Aorta (tissue), 5 donors: ENCODE results near the gene DKK1. TPM values are rescaled to one million over a fixed set of nuclear protein-coding genes. Genes with fewer than 3 reads are reported as not detected.
A peak's percentile ranks its signal among the peaks of the same experiment; 100 is the strongest.

Experiments
- ATAC-seq: fragments of 200-7000 bp; cut with Tn5 transposase; one replicate; pipeline ENCODE4 v1.9.1; 2022; ENCODE audit warnings: moderate library complexity; ENCODE audit not compliant: low FRiP score
- DNase-seq, 2 donors: peaks; one replicate each; pipeline ENCODE4 v3.0.0-alpha.2; 2020
- H3K27ac ChIP-seq, 2 donors: one replicate each; pipeline ENCODE4 v1.5.1; 2013; ENCODE audit warnings: low read length in 2 of 2, mild to moderate bottlenecking in 2 of 2, moderate library complexity in 2 of 2, control low read depth in 1 of 2, inconsistent platforms in 1 of 2, low read depth in 1 of 2
- H3K27me3 ChIP-seq, 2 donors: one replicate each; pipeline ENCODE4 v1.6.1; 2013; ENCODE audit warnings: control low read depth in 1 of 2, low read length in 1 of 2, mild to moderate bottlenecking in 1 of 2, moderate library complexity in 1 of 2; ENCODE audit not compliant: insufficient read depth in 2 of 2, control insufficient read depth in 1 of 2
- H3K36me3 ChIP-seq, 2 donors: one replicate each; pipeline ENCODE4 v1.6.1; 2013; ENCODE audit warnings: control low read depth in 1 of 2, low read length in 1 of 2, mild to moderate bottlenecking in 1 of 2; ENCODE audit not compliant: insufficient read depth in 2 of 2, control insufficient read depth in 1 of 2
- H3K4me1 ChIP-seq, 2 donors: one replicate each; pipeline ENCODE4 v1.6.1; 2013; ENCODE audit warnings: low read length in 2 of 2, control low read depth in 1 of 2, mild to moderate bottlenecking in 1 of 2, moderate library complexity in 1 of 2; ENCODE audit not compliant: insufficient read depth in 2 of 2, control insufficient read depth in 1 of 2
- H3K4me3 ChIP-seq, 2 donors: one replicate each; pipeline ENCODE4 v1.5.1; 2013; ENCODE audit warnings: low read length in 2 of 2, control low read depth in 1 of 2, mild to moderate bottlenecking in 1 of 2
- H3K9me3 ChIP-seq: one replicate; pipeline ENCODE4 v1.6.1; 2013; ENCODE audit warnings: mild to moderate bottlenecking, low read length; ENCODE audit not compliant: control insufficient read depth
- WGBS, 2 donors: extraction: QIAGEN DNeasy Blood & Tissue Kit; methylation state at CpG; one replicate each; pipeline ENCODE4 v1.1.7; 2013; 5-methylcytosine and 5-hydroxymethylcytosine counted together
- intact Hi-C, 2 donors: fragments of 100-400 bp; cut with DNase I; formaldehyde crosslinking; loops; one replicate each; pipeline versions ENCODE4 v1.14.2 to v1.15.0; 2022
- polyA plus RNA-seq, 2 donors: library from polyadenylated mRNA; stranded (reverse); fragments of 200-250 nt; gene quantifications; one replicate each; pipeline ENCODE4 v1.2.3, GENCODE V29; 2013
- total RNA-seq, 2 donors: library from RNA; stranded (reverse); fragmentation: NEBNext Ultra II Directional; extraction: Animal tissue kit (Norgen Biotek cat#: 25700); gene quantifications; one replicate each; pipeline ENCODE4 v1.2.1, GENCODE V29; 2021
- donor health status: healthy with polysubstance abuse.
- donor health status: Bipolar disorder and iron deficiency.
- donor health status: DM: no; HTN: no; CAD: no.
- donor health status: DM: no; HTN: no; CAD: no.
- donor health status: DM: yes; HTN: yes; CAD: no.

Gene DKK1
- total and polyA plus RNA-seq, 4 donors = 0.84 to 2.4 (median 0.96) TPM; not detected in 1

DNA sequence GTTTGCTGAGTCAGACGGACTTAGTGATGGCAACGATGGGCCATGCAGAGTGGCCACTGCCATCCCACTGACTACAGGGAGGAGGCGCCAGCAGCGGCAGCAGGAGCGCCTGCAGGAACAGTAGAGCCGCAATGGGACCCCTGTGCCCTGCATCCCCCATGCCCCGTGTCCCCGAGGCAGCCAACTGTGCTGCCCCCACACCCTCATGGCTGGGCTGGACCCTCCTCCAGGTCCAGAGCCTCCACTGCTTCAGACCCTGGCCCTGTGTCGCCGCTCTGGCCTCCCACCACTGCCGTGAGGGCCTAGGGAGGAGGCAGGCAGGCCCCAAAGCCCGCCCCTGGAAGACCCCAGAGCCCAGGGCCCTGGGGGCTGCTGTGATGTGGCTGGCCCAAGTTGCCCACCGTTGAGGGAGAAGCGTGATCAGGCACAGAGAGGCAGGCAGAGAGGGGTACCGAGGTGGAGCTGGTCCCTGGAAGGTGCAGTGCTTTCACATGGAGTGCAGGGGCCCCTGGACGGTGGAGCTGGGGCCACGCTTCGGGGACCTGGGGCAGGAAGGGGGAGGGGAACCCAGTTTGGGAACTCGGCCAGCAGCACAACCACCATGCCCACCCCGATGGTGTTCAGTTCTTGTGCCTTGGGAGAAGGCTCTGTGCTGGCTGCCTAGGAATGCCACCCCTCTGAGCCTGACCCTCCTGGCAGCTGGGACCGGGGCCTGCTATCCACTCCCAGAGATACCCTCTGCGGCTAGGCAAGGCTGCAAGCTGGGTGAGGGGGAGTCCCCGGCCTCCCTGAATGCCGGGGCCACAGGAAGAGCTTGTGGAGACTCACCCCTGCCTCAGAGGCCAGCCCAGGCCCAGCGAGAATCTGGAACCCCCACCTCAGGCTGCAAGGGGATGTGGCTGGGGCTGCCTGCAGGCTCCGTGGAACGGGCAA lies 32.6 kb downstream of the DKK1 start:
- DNase-seq = peak in 1 of 2 donors; percentile 46
- Histone ChIP-seq H3K36me3 (no peaks in the 10 kb centered on the region), H3K4me3 (no peak overlapping the region), H3K9me3 (no peaks in the 10 kb centered on the region), H3K27ac (no peak overlapping the region), H3K4me1 (no peaks in the 10 kb centered on the region), H3K27me3 (no peaks in the 10 kb centered on the region)
- no peak for ATAC-seq
- intact Hi-C loops = no loop called here
- 94 to 95% methylated on average over 27 of the region's 27 CpGs for WGBS, 2 donors

DNA sequence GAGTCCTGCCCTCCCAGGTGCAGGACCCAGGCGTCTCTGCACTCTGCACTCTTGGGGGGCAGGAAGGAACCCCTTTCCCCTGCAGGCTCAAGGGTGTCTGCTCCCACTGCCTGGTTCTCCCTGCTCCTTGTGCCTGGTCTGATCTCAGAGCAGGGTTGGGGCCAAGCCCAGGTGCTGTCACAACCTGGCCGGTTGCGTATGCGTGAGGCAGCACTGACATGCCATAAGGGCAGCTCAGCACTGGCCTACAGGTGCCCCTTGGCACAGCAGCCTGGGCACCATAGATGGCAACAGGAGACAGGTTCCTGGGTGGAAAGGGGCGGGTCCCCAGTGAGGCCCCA lies 33.2 kb downstream of the DKK1 start:
- DNase-seq (no peak), ATAC-seq (peak; percentile 48)
- H3K9me3 ChIP-seq = no peaks in the 10 kb centered on the region
- intact Hi-C loops = no loop called here
- WGBS, 2 donors = 96% methylated on average over 5 of the region's 5 CpGs
- H3K27ac ChIP-seq = no peak overlapping the region
- no peak overlapping the region for H3K4me3 ChIP-seq
- H3K4me1 ChIP-seq = no peaks in the 10 kb centered on the region
- no peaks in the 10 kb centered on the region for H3K27me3 ChIP-seq
- no peaks in the 10 kb centered on the region for H3K36me3 ChIP-seq

DNA sequence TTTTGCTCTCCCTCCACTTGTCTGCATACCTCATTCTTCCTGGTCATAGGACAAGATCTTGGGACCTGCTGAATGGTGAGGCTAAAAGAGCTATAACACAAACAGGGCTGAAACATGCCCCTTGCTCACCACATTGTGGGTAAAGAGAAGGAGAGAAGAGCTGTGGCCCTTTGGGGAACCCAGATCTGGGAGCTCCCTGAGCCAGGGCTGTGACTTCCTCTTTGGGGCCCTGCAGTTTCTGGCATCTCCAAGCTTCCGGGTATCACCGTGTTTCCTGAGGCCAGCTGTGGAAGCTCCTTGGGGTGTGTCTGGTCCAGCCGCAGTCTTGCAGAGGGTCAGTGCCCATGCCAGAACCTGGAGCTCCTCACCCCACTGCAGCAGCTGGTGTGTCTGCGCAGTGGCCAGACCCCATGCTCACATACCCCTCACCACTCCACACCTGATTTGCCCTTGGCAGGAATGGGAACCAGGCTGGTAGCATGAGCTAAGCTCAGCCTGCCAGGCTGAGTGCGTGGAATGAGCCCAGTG lies 34.0 kb downstream of the DKK1 start:
- no peaks in the 10 kb centered on the region for H3K4me1 ChIP-seq
- intact Hi-C loops = no loop called here
- H3K36me3 ChIP-seq = no peaks in the 10 kb centered on the region
- no peaks in the 10 kb centered on the region for H3K27me3 ChIP-seq
- H3K27ac ChIP-seq = no peak overlapping the region
- WGBS, 2 donors = 94 to 98% methylated on average over 5 of the region's 5 CpGs
- ATAC-seq = no peak
- H3K9me3 ChIP-seq = no peaks in the 10 kb centered on the region
- H3K4me3 ChIP-seq = no peak overlapping the region
- DNase-seq = no peak

DNA sequence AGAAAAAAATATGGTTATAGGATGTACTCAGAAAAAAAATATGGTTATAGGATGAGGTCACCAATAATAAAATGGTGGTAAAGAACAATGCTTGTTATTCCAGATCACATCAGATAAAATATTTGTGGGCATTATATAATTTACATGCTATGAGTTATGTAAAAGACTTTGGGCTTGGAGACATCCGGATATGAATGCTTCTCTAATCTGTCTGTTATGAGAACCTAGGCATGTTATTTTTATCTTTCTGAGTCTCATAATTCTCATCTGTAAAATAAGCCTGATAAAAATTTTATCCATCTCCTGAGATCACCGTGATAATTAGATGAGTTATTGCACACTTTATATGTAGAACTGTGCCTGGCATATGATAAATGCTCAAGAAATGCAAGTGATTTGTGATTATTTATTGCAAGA lies 37.8 kb downstream of the DKK1 start:
- Histone ChIP-seq H3K9me3 (no peaks in the 10 kb centered on the region), H3K27me3 (no peaks in the 10 kb centered on the region), H3K27ac (no peak overlapping the region), H3K36me3 (no peaks in the 10 kb centered on the region), H3K4me1 (no peaks in the 10 kb centered on the region), H3K4me3 (no peak overlapping the region)
- DNase-seq (no peak), ATAC-seq (no peak)
- WGBS, 2 donors = 26 to 39% methylated on average over 2 of the region's 2 CpGs
- intact Hi-C loops = no loop called here

DNA sequence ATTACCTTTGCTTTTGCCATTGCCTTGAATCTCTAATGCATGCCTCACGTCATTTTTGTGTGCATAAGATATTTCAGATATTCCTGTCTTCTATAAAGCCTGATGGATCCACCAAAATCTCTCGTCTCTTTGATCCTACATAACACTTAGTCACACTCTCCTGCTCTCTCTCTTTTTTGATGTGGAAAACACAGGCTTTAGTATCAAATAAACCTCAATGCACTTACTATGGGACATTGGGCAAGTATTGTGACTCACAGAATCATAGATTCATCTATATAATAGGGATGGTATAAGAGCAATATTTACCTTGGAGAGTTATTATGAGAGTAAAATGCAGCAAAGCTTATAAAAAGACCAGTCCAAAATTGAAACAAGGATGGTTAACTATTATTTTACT lies 39.1 kb downstream of the DKK1 start:
- H3K27ac ChIP-seq = no peak overlapping the region
- DNase-seq = no peak
- no peaks in the 10 kb centered on the region for H3K9me3 ChIP-seq
- H3K4me1 ChIP-seq = no peaks in the 10 kb centered on the region
- no peak overlapping the region for H3K4me3 ChIP-seq
- intact Hi-C loops = no loop called here
- WGBS, 2 donors = 92 to 93% methylated on average over 2 of the region's 2 CpGs
- ATAC-seq = no peak
- no peaks in the 10 kb centered on the region for H3K36me3 ChIP-seq
- H3K27me3 ChIP-seq = no peaks in the 10 kb centered on the region

DNA sequence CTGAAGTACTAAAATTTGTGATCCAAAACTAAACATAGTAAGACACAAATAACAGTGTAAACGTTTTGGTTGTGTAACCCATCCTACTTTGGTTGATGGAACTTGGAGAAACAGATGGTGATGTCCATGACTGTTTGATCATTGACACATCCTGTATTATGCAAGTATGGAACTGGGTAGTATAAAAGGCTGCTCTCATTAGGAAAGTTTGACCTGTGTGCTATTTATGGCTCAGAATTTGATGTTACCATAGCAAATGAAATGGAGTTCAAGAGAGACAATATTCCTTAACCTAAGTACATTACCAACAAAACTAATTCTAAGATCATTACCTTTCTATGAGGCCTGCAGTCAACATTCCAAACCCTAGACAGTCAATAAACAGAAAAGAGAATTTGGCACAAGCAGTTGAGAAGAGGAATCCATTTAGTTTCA lies 39.9 kb downstream of the DKK1 start:
- DNase-seq = no peak
- Histone ChIP-seq H3K27me3 (no peaks in the 10 kb centered on the region), H3K4me1 (no peaks in the 10 kb centered on the region), H3K27ac (no peak overlapping the region), H3K9me3 (no peaks in the 10 kb centered on the region), H3K36me3 (no peaks in the 10 kb centered on the region), H3K4me3 (no peak overlapping the region)
- intact Hi-C loops = no loop called here
- WGBS, 2 donors = 10 to 12% methylated on average over 1 of the region's 1 CpG
- ATAC-seq = no peak

DNA sequence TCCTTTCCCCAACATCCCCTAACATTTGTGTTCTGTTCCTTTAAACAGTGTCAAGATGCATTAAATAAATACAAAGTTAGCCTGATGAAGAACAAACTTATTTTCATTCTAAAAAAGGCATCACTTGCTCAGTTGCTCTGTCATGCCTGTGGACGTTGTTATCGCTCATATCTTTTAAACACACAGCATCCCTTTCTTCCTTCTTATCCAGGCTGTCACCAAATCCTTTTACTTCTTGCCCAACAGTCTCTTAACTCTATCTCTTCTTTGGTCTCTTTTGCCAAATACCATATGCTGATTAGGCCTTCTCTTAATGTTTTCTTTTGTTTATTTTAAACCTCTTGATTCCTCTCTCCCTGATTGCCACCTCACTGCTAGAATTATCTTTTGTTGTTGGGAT lies 43.9 kb downstream of the DKK1 start:
- intact Hi-C loops = no loop called here

DNA sequence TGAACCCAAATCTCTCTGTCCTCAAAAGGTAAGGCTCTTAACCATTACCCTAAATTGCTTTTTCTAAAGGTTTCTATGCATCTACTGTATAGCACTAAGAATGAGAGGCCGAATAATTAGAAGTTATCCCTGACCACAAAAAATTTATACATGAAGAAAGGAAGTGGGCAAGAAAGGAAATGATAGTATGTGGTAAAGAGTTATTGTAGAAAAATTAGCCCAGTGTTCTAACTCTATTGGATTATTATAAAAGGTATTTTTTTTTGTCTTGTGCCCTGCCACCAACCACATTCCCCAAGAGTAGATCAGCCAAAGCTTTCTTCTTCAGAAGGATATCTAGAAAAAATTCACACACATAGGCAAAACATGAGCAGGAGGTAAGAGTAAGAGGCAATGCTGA lies 45.4 kb downstream of the DKK1 start:
- DNase-seq = no peak
- intact Hi-C loops = no loop called here
- Histone ChIP-seq H3K4me3 (no peak overlapping the region), H3K36me3 (no peaks in the 10 kb centered on the region), H3K27me3 (no peaks in the 10 kb centered on the region), H3K27ac (no peak overlapping the region), H3K4me1 (no peaks in the 10 kb centered on the region), H3K9me3 (no peaks in the 10 kb centered on the region)
- 93 to 95% methylated on average over 1 of the region's 1 CpG for WGBS, 2 donors
- no peak for ATAC-seq

More for the DNA sequence above, 43.9 kb downstream of the DKK1 start:
- DNase-seq (no peak), ATAC-seq (no peak)
- Histone ChIP-seq H3K27me3 (no peaks in the 10 kb centered on the region), H3K4me1 (no peaks in the 10 kb centered on the region), H3K4me3 (no peak overlapping the region), H3K27ac (no peak overlapping the region), H3K9me3 (no peaks in the 10 kb centered on the region), H3K36me3 (no peaks in the 10 kb centered on the region)
- 37 to 42% methylated on average over 2 of the region's 2 CpGs for WGBS, 2 donors
